DMS79 treated with DMSO at 0.1 percent for 48 hours (cell line): ENCODE measurements around the gene PMPCB.
"Not testable (repeated sequence)": the region's sequence is repeated elsewhere in the genome, so short reads cannot be mapped to it uniquely, and the experiment has no call there.

Source experiments
- DNase-seq: peaks from one replicate; lab custom pipeline; 2025; lab: John Stamatoyannopoulos, UW

The PMPCB gene, protein sequence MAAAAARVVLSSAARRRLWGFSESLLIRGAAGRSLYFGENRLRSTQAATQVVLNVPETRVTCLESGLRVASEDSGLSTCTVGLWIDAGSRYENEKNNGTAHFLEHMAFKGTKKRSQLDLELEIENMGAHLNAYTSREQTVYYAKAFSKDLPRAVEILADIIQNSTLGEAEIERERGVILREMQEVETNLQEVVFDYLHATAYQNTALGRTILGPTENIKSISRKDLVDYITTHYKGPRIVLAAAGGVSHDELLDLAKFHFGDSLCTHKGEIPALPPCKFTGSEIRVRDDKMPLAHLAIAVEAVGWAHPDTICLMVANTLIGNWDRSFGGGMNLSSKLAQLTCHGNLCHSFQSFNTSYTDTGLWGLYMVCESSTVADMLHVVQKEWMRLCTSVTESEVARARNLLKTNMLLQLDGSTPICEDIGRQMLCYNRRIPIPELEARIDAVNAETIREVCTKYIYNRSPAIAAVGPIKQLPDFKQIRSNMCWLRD

DNA sequence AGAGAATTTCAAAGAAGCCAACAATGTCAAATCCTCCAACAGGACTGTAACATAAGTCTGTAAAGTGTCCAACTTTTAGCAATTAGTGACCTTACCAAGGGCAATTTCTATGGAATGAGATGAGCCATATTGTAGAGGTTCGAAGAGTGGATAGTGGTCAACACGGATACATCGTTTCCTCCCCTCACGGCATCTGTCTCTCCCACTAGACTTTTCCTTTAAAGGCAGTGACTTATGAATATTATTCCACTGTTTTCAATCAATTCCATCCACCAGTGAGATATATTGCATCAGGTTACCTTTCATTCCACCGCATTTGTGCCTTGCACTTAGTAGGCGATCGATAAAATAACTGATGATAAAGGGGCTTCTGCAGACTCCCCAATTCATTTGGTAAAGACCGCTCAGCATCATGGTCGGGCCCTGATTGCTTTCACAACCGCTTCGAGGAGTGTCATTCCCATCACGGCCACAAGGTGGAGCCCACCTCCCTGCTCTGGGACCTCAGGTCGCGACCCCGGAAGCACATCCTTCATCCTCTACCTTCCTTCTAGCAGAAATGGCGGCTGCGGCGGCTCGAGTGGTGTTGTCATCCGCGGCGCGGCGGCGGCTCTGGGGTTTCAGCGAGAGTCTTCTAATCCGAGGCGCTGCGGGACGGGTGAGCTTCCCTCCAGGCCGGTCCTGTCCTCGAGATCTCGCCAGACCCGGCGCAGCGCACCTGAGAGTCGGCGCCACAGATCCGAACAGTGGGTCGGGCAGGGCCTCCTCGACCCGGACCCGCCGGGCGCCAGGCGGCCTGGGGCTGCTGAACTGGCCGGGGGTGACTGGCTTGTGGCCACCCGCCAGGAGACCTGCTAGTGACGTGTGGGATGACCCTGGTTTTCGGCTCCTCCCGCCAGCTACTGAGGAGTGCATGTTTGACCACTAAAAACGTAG is at the start of gene PMPCB:
Gene PMPCB (plus strand): TSS at position 535 of the 936 bp plus-strand sequence. CDS start 25 bp downstream, at position 560.
- DNase-seq: peak; percentile 92

DNA sequence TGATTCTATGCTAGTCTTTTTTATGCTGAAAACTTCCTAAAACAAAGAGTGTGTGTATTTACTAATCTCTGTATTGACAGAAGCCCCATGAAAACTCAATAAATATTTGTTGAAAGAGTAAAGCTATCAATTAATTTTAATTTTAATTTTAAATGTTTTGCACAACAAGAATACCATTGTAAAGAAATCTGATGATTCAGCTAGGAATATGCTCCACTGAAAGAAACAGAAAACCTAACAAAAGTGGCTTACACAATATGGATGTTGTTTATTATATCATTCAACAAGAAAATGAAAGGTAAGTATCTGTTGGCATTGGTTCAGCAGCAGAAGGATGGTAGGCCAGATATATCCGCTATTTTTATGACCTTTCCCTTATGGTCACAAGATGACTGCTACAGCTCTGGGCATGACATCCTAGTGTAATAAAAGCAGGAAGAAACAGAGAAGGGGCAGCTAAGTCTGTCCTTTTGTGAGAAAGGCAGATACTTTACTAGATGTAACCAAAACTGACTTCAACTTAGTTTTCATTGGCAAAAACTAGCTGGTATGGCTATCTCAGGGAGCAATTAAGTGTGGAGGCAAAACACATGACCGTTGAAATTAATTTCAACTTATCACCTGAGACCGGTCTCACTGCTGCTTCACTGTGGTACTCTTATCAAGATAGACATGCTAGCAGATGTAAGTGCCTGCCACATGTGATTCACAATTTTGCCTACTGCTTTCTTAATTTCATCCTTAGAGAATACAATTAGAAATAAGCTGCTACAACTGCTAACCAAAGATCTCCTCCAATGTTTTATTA is 43.3 kb upstream of the PMPCB start:
- DNase-seq: not testable (repeated sequence)

DNA sequence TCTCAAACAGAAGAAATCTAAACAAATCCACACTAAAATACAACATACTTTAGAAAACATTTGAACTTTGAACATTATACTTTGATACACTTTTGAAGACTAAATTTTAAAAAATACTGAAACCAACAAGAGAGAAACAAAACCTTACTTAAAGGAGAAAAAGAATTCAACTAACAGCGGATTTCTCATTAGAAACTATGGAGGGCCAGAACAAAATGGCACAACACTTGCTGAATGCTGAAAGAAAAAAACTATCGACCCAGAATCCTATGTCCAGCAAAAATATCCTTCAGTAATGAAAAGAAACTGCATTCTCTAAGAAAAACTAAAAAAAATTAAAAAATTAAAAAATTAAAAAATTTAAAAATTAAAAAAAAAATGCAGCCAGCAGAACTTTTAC is 33.2 kb upstream of the PMPCB start:
- not testable (repeated sequence) for DNase-seq

DNA sequence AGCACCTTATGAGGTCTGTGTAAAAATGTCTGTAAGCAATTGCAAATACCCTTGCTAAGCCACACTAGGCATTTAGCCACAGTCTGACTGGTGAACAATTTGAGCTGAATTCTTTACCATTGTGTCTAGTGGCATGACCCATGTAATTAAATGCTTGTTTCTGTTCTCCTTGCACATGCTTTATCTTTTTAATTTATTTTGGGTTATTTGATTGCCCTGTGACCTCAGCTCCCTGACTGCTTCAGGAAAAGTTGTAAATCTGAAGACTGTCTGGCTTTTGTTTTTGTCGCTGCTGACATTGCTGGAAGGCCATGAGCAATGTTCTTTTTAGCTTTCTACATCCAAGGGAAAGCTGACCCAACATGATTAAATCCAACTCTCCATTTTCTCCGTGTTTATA is 31.0 kb upstream of the PMPCB start:
- DNase-seq: not testable (repeated sequence)

DNA sequence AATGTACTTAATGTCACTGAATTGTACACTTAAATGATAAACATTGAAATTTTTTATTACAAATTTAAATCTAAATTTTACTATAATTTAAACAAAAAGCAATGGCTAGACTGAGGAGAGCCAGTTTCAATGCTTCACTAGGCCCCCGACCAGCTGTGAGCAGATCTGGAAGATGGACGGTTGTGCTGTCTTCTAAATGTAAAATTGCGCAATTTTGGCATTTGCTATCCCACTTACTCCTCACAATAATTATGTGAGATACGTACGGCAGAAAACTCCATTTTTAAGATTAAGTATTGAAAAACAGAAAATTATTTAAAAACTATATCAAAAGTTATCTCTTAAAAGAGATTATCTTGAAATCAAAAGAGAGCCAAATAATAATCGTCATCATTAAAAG is 23.9 kb upstream of the PMPCB start:
- DNase-seq: not testable (repeated sequence)

DNA sequence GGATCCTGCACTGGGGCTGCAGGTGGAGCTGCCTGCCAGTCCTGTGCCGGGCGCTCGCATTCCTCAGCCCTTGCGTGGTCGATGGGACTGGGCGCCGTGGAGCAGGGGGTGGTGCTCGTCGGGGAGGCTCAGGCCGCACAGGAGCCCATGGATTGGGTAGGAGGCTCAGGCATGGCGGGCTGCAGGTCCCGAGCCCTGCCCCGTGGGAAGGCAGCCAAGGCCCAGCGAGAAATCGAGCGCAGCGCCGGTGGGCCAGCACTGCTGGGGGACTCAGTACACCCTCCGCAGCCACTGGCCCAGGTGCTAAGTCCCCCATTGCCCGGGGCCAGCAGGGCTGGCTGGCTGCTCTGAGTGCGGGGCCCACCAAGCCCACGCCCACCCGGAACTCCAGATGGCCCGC is 22.4 kb upstream of the PMPCB start:
- not testable (repeated sequence) for DNase-seq

DNA sequence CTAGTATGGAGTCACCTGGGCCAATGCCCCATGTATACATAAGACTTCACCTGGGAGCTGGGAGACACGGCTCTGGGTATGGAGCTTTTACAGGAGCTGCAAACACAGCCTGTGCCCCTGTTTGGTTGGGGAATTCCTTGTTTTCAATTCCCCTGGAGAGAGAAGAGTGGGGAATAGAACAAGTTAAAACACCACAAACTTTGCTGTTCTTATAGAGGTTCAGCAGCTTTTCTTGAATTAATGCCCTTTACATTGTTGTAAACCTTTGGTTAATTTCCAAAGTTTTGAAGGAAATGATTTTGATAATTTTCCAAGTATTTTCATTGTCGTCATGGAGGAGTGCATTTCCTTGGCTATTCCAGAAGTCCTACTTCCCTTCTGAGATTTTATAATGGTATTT is 19.0 kb upstream of the PMPCB start:
- DNase-seq: not testable (repeated sequence)

DNA sequence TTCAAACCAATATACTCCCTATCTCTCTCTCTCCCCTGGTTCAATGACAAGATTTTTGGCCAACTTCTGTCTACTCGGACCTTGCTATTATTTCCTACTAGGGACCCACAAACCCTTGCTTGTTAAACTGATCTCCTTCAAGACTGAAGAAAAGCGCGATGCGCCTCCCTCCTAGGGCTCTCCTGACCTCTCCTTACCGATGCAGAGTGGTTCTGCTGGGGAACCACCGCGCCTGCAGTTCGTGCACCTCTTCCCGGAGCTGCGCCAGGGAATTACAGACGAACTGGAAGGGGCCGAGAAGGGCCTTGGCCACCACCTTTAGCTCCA is 17.6 kb upstream of the PMPCB start:
- not testable (repeated sequence) for DNase-seq

DNA sequence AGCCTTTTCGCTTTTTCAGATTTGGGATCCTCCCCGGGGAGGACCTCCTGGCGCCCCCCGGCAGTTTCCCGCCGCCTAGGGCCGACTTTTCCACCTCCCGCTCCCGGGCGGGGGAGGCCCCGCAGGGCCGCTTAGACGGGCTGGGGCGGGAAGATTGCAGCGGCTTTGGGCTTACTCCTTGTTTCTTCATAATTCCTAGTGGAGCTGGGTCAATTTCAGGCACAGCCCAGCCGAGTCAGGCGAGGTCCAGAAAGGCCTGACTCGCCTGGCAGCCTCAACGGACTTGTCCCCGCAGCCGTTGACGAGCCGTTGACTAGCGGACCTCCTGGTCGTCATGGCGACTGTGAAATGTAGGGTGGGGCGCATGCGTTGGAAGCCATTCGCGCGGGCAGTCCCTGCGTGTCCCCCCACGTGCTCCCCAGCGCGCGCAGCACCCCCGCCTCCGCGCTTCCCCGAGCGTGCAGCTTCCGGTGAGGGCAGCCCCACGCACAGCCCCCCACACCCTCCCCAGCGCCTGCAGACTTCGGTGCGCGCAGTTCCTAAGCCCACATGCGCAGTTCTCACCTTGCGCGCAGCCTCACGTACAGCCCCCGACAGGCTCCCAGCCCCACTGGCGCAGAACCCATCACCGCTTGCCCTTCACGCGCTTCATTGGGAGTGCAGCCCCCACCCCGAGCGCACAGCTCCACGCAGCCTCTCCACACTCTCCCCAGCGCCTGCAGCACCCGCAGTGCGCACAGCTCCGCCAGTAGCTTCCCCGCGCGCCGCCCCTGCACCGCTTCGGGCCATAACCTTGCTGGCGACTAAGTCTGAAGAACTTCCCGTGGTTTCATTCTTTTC is 17.1 kb upstream of the PMPCB start:
- DNase-seq: peak; percentile 55

DNA sequence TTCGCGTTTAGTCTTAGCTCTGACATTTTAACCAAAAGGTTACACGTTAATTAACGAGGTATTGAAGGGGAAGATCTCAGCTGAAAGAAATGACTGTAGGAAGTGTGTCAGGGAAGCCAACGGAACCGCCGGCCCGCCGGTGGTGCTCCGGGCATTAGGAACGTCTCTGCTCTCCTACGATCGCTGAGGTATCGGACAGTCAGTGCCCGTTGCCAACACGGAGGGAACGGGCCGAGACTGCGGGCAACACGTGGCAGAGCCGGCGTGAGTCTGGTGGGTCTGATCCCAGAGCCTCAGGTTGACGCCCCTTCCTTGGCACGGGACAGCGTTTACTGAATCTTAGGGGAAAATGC is 16.5 kb upstream of the PMPCB start:
- not testable (repeated sequence) for DNase-seq

DNA sequence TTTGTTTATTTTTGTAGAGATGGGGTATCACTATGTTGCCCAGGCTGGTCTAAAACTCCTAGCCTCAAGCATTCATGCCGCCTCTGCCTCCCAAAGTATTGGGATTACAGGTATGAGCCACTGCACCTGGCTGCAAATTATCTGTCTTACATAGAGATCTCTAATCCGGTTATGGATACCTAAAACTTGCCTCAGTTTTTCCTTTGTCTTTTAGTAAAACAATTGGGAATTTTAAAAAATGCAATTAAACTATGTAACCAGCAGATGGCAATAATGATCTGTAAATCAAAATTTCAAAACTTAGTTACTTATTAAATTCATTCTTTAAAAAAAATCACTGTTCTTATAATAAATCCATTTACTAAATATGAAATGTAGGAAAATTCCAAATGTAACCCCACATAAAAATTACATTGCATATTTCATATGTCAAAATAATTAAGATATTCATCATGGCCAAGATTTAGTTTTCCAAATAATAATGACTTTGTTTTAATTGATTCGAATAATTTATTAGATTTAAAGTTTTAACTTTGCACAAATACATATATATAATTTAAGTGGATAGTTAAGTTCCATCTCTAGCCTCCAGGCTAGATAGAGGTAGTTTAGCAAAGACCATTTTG is 14.3 kb upstream of the PMPCB start:
- DNase-seq: not testable (repeated sequence)

DNA sequence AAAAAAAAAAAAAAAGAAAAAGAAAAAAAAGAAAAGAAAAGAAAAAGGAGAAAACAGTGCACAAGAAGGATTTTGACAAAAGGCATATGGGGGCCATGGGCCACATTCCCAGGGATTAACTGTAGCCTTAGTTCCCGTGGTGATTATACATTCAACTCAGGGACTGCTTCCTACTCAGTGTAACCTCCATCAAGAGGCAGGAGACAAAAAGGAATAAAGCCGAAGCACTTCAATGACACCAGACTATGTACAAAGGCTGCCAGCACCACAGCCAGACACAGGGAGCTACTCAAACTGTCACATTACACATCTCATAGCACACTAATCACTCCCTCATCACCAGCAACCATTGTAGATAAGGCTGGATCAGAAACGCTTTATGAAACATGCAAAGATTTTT is 5.1 kb upstream of the PMPCB start:
- DNase-seq: no peak

DNA sequence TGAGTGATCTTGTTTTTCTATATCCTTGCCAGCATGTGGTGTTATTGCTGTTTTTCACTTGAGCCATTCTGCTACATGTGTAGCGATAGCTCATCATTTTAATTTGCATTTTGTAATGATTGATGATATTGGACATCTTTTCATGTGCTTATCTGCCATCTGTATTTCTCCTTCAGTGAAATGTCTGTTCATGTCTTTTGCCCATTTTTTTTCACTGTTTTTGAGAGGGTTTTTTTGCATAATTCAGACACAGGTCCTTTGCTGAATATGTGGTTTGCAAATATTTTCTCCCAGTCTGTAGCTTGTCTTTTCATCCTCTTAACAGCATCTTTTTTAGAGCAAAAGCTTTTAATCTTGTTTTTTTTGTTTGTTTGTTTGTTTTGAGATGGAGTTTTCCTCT is 3.7 kb upstream of the PMPCB start:
- DNase-seq: no peak

DNA sequence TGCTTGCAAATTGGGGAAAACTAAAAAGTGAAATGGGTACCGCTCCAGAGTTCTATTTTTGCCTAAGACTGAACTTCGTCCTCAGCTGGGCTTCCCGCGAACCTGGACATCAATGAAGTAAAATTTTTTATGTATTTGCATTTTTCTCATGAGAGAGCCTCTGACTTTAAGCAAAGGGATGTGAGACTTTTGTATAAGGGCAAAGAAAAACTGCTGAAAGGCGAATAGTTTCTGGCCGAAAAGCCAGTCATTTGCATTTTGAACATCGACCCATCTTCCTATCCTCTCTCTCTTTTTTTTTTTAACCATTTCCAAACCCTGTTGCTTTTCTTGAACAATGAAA is 573 bp downstream of the PMPCB start:
- DNase-seq: no peak

DNA sequence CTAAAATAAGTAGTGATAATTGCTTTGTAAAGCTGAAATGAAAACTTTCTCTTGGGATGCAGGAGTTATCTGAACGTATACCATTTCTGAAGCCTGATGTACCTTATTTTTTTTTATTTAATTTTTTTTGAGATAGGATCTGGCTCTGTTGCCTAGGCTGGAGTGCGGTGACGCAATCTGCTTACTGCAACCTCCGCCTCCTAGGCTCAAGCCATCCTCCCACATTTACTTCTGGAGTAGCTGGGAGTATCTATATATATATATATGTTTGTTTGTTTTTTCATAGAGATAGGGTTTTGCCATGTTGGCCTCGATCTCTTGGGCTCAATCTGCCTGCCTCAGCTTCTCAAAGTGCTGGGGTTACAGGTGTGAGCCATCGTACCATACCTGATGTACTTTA is 2.4 kb downstream of the PMPCB start:
- DNase-seq: no peak

DNA sequence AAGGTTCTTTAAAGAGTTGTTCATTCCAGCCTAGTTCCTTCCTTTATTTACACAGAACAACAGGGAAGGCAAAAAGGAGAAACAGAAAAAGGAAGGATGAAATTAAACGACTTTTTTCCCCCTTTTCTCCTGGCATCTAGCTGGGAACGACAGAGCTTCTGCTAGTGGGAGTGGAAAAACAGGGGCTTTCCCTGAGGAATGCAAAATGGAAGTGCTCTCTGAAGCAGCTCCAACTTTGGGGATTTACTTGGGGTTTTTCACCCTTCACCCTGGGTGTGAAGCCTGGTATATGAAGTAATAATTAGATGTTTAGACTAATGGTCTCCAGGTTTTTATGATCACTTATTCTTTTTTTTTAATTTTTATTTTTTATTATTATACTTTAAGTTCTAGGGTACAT is 4.2 kb downstream of the PMPCB start:
- DNase-seq: no peak

DNA sequence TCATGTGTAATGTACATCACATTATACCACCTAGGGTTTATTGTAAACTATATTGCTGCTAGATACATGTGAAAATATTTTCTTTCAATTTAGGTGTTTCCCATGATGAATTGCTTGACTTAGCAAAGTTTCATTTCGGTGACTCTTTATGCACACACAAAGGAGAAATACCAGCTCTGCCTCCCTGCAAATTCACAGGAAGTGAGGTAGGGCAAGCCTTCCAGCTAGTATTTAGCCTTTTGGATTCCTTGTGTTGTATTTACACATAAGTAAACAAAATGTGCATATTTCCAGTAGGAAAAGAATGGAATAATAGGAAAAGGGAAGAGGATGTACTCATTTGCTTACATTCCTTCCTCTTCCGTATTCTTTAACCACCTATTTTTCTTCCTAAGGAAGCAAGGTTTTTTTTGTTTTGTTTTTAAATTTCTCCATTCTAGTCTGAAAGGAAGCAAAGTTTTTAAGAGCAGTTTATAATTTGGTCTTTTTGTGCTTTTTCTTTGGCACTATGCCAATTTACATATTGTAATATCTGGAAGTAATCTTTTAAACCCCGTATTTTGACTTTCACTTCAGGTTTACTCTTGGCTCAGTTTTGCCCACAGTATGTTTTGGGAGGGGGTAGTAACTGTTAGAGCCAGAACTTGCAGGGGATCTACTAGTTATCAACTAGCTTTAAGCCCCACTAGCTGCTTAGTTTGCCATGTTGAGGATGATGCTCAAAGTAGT is 10.4 kb downstream of the PMPCB start:
- DNase-seq: no peak

DNA sequence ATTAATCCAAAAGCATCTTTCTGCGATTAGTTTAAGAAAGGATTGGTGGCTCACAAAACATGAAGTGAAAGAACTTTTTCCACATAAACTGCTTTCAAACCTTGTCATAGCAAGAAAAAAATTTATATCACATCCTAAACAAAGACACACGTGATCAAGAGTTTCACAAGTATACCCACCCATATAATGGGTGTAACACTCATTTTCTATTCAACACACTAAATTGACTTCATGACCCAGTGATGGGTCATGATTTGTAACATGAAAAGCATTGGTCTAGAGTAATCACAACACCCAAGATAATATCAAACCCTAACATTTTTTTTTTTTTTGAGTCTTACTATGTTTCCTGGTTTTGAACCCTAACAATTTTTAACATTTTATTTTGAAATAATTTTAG is 17.6 kb downstream of the PMPCB start:
- DNase-seq: no peak

DNA sequence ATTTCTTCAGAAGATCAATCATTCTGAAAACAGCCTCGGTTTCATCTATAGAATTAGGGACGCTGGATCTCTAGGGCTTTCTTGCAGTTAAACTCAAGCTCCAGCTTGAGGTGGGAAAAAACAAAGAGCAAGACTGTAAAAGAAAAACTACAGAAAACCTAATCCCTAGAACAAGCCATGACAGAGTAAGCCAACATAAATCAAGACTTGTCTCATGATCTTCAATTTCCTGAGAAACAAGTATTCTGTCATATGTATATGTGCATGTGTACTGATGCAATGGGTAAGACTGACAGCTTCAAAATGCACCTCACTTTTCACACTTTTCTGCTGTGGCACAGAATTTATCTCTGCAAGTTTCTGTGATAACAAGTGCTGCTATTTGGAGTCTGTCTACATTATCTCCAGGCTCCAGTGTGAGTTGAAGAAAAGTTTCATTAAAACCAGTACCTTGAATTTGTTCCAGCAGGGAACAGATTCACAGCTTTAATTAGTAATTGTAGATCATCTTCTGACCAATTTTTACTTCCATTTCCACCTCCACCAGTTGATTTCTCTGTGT is 19.2 kb downstream of the PMPCB start:
- DNase-seq: no peak

DNA sequence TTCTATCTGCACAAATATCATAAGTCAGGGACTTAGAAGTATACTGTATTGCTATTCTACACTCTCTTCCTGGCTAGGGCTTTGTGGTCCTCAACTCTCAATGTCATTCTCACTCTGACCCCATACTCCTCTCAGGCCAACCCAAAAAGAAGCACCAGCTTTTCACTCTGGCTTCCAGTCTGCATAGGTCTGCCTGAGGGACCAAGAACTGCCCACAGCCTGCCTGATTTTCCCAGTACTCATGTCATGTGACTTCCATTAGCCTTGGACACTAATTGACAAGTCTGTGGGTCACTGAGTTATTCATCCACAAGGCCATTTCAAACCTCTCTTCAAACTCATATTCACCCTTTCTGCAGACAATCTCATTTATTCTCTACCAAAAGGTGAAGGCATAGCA is 19.8 kb downstream of the PMPCB start:
- no peak for DNase-seq
